GM12865 (cell line): Measurements from ENCODE around the gene OR52B6.

Source experiments
- DNase-seq: peaks from one replicate; pipeline ENCODE4 v3.0.0; 2010; ENCODE audit warnings: low read depth
- H3K4me3 ChIP-seq: 2 replicates; pipeline ENCODE4 v1.5.1; 2011; ENCODE audit warnings: mild to moderate bottlenecking, low read depth, low read length, control low read depth
- TF ChIP-seq, protein P1 (sequence below): IDR thresholded peaks from 2 replicates; pipeline ENCODE4 v1.5.1; 2011; ENCODE audit warnings: low read length, control low read depth, low read depth, inconsistent platforms; ENCODE audit not compliant: insufficient read depth; ENCODE audit errors: missing control alignments

Gene OR52B6

DNA sequence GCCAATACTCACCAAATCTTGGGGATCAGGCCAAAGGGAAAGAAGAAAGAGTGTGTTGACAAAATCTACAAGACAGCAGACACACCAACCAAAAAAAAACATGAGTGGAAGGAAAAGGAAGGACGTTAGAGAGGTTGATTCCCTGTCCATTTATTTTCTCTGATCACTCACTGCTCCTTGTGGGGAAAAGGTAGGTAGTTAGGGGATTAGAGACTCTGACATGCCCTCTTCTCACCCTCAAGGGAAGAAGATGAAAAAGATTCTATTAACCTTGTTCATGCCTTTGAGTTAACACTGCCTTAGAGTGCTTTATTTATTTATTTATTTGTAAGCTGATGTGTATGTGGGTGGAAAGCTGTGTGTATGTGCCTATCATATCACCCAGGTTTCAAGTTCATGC lies 32.2 kb upstream of the OR52B6 start, which contains the start of gene OR52H1:
OR52H1 (minus strand) TSS at position 101 of the 400 bp plus-strand sequence. CDS start 3,035 bp downstream, outside the sequence.
- no peak within 1 kb of the TSS for H3K4me3 ChIP-seq
- TF ChIP-seq, protein P1, sequence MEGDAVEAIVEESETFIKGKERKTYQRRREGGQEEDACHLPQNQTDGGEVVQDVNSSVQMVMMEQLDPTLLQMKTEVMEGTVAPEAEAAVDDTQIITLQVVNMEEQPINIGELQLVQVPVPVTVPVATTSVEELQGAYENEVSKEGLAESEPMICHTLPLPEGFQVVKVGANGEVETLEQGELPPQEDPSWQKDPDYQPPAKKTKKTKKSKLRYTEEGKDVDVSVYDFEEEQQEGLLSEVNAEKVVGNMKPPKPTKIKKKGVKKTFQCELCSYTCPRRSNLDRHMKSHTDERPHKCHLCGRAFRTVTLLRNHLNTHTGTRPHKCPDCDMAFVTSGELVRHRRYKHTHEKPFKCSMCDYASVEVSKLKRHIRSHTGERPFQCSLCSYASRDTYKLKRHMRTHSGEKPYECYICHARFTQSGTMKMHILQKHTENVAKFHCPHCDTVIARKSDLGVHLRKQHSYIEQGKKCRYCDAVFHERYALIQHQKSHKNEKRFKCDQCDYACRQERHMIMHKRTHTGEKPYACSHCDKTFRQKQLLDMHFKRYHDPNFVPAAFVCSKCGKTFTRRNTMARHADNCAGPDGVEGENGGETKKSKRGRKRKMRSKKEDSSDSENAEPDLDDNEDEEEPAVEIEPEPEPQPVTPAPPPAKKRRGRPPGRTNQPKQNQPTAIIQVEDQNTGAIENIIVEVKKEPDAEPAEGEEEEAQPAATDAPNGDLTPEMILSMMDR, result no peak
- no peak for DNase-seq

DNA sequence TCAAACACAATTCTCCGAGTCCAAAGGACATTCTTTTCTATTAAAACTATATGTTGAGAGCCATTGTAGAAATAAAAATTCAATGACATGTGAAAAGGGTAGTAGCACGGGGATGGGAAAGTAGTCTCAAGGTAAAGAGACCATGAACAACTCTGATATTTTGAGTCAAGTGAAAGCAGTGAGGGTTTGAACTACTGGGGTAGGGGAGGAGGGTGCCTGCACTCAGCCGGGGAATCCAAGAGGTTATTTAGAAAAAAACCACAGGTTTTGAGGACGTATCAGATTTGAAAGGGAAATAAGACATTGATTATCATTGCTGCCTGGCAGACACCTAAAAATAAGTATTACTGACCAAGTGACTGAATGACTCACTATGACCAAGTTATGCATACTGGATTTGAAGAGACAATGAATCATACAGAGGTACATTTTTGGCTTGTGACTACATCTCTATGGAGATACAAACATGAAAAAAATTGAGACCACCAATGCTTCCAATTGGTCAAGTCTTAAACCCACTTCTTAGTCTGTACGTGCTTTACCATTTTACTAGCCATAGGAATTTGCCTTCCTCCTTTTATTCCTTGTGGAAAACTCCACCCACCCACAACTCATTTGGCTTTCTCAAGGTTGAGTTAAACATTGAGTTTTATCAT lies 30.1 kb upstream of the OR52B6 start:
- H3K4me3 ChIP-seq, result no peak overlapping the region
- TF ChIP-seq, protein P1, result no peak
- peak; percentile 14 for DNase-seq

DNA sequence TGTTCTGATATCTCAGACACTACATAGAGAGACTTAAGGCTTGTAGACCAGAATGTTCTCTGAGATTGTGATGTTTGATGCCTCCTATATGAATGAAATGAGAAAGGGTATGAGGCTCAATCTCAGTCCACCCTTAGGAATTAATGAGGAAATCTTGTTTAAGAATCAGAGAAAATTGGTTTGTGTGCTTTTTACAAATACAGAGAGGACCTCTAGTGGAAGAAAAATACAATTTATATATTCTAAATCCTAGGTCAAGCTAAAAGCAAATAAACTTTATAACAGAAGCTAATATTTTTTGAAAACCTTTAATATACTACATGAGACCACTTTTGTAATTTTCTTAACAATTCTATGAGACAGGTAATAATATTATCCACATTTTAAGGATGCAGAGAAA lies 27.3 kb upstream of the OR52B6 start:
- H3K4me3 ChIP-seq, result no peak overlapping the region
- TF ChIP-seq, protein P1, result no peak
- DNase-seq, result no peak

DNA sequence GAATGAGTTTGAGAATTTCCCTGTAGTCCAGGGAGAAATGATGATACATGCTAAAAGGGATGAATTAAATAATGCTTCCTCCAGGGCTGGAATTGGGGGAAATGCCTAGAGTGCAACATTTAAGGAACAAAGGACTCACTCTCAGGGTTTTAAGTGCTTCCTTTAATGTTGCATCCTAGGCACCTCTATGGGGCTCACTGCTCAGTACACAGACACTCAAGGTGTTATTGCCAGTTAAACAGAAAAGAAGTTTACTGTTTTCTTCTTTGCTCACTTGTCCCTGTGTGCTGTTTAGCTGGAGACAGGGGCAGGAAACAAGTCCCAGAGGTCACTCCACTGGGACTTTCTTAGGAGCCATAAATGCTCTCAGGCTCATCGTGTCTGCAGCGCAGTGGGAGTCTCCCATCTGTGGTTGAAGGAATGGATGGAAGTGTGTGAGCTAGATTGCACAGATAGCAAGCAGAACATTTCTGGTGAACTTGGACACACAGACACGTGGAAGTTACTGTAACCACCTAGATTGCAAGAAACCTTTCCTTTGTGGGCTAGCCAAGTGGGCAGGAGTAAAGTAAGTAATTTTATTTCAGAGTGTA lies 24.0 kb upstream of the OR52B6 start:
- TF ChIP-seq, protein P1, result no peak
- DNase-seq, result no peak
- H3K4me3 ChIP-seq, result no peak overlapping the region

DNA sequence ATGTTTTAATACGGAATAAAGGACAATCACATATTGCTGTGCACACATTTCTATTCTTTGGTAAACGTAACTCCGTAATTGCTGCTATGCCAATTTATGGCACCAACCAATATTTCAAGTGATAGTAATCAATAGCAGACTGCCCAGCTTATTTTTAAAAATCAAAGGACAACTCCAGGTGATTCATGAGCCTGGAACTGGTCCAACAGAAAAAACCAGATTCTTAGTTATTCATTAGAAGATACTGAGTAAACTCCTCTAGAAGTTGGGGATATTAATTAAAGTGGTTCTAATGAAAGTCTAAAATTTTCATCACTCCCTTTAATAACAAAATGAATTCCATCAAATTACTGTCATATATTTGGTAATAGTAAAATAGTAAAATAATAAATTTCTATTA lies 22.9 kb upstream of the OR52B6 start:
- H3K4me3 ChIP-seq, result no peak overlapping the region
- no peak for DNase-seq

DNA sequence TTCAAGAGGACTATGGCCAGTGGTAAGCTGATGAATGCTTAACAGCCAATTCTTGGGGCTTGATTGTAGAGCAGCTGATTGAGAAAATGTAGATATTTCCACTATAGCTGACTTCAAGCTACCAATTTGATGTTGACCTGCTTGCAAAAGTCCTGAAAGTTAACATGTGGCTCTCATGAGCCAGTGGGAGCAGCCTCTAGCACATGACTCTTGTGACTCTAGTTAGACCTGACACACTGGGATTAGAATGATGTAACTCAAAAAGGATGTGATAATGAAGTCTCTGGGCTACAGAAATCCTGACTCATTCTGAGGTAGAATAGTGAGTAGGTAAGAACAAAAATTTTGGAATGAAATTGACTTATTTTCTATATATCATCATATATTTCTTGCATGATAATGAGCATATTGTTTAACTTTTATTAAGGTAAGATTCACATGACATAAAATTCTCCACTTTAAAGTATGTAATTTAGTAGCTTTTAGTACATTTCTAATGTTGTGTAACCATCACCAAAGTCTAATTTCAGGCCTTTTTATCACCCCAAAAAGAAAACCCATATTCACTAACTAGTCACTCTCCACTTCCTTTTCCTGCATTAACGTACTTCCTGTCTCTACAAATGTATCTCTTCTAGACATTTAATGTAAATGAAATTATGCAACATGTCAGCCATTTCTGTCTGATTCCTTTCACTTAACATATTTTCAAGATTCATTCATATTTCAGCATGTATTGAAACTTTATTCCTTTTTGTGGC lies 16.2 kb upstream of the OR52B6 start:
- no peak overlapping the region for H3K4me3 ChIP-seq
- no peak for DNase-seq
- TF ChIP-seq, protein P1, result no peak

More for the DNA sequence above, 22.9 kb upstream of the OR52B6 start:
- TF ChIP-seq, protein P1, result no peak
